H1 (cell line): ENCODE results near the gene NHSL2.

Experiments used
- KDM5A ChIP-seq: fragments of 200-600 bp; IDR thresholded peaks from 2 replicates; pipeline ENCODE4 v1.7.1; 2012; ENCODE audit warnings: mild to moderate bottlenecking, low read length, inconsistent platforms, mixed read lengths
- SP1 ChIP-seq: IDR thresholded peaks from 2 replicates; pipeline ENCODE4 v1.6.1; 2011; ENCODE audit warnings: low read depth, low read length

- TF ChIP-seq KDM5A (no peak), SP1 (no peak)
These were observed 217.7 kb downstream of the NHSL2 start for GRCh38 chrX:72128183-72128834.
